AG09319 (cell line): ENCODE data around the gene PATL2.

Source experiments
- DNase-seq: peaks from one replicate; pipeline ENCODE4 v3.0.0-alpha.2; 2010; ENCODE audit warnings: low read depth; ENCODE audit errors: extremely low read depth
- TF ChIP-seq, protein P1 (sequence below): IDR thresholded peaks from 2 replicates; pipeline ENCODE4 v1.5.1; 2011; ENCODE audit warnings: low read depth, mild to moderate bottlenecking, inconsistent platforms, low read length, moderate library complexity

The PATL2 gene

GRCh38 chr15:44670087-44670950 is 40.8 kb downstream of the PATL2 start:
- no peak for DNase-seq
- TF ChIP-seq, protein P1, sequence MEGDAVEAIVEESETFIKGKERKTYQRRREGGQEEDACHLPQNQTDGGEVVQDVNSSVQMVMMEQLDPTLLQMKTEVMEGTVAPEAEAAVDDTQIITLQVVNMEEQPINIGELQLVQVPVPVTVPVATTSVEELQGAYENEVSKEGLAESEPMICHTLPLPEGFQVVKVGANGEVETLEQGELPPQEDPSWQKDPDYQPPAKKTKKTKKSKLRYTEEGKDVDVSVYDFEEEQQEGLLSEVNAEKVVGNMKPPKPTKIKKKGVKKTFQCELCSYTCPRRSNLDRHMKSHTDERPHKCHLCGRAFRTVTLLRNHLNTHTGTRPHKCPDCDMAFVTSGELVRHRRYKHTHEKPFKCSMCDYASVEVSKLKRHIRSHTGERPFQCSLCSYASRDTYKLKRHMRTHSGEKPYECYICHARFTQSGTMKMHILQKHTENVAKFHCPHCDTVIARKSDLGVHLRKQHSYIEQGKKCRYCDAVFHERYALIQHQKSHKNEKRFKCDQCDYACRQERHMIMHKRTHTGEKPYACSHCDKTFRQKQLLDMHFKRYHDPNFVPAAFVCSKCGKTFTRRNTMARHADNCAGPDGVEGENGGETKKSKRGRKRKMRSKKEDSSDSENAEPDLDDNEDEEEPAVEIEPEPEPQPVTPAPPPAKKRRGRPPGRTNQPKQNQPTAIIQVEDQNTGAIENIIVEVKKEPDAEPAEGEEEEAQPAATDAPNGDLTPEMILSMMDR = no peak

GRCh38 chr15:44668921-44669320 is 42.2 kb downstream of the PATL2 start:
- TF ChIP-seq, protein P1 = no peak
- DNase-seq = no peak

DNA sequence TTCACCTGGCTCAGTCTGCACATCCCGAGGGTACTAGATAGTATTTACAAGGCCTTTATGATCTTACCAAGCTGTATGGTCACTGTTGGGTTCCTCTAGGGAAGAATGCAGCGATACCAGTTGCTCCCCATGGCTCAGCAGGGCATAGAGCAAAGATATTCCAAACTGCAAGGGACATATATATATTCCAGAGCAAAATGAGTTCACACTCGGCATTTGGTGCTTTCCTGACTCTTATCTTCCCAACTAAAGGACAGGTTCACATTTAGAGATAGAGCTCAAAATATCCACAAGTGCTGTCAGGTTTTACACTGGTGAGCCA is 44.1 kb downstream of the PATL2 start:
- DNase-seq = no peak
- TF ChIP-seq, protein P1 = no peak

DNA sequence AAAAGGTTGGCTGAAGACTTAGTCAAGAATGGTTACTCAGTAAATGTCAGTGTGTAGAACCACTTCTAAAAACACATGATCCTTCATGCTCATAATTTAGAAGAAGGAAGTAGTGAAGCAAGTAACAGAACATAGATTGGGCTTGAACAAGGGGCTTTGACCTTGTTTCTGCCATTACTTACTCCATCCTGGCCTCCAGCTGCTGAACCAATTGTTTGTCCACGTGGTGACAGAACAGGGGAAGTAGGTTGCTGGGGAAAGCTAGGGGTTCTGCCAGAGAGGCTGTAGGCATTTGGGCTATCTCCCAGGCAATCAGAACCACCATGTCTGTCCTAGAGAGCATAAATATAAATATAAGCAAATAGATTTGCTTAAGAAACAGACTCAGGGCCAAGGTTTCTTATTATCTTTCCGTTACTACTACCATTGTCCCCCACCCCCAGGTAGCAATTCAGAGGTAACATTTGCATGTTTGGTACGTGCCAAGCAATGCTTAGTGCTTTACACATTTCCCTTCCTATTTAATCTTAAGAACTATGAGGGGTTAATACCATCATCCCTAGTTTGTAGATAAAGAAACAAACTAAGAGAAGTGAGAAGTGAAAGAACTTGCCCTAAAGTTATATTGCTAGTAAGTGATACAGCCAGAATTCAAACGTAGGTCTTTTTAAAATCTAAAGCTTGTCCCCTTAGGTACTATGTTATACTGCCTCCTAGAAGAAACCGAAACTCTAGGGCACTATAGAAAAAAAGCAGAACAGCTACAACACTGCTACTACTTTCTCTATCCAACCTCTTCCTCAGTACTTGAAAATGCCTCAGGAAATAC is 44.7 kb downstream of the PATL2 start:
- DNase-seq = no peak
- TF ChIP-seq, protein P1 = no peak

GRCh38 chr15:44663410-44664308 is 47.5 kb downstream of the PATL2 start, which contains the start of gene SPG11:
Gene SPG11 (minus strand): TSS chr15:44663662. CDS start chr15:44663647, 15 bp downstream.
- TF ChIP-seq, protein P1 = peak; percentile 88
- DNase-seq = peak; percentile 94

- TF ChIP-seq, protein P1 = no peak
- DNase-seq = no peak
Observed at GRCh38 chr15:44662478-44663409, 48.4 kb downstream of the PATL2 start.
